ENCODE data around the gene PHEX.
"Not testable (repeated sequence)": the region's sequence is repeated elsewhere in the genome, so short reads cannot be mapped to it uniquely, and the experiment has no call there.

Gene PHEX

DNA sequence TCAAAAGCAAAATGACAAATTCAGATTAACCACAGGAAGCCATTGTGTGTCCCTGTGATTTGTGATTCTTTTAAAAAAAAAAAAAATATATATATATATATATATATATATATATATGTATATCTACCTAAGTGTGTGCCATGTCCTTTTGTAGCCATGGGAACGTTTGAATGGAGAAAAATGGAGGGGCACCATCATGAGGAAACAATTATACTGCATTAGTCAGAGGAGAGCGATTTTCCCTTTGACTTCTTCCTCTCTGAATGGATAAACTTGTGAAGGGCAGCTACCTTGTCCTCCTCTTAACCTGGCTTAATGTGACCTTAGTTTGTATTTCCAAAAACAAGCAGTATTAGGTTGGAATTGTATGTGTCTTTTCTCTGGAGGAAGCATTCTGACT, 217.2 kb downstream of the PHEX start:
- DNase-seq = no peak

GRCh38 chrX:22268706-22269105, 236.6 kb downstream of the PHEX start:
- no peak for DNase-seq

- no peak for DNase-seq
These were observed 240.5 kb downstream of the PHEX start, which contains the start of gene CBLL2 for GRCh38 chrX:22272613-22273012. TSS of gene CBLL2 (plus strand) at chrX:22272913. CDS start at chrX:22272992, 79 bp downstream.

DNA sequence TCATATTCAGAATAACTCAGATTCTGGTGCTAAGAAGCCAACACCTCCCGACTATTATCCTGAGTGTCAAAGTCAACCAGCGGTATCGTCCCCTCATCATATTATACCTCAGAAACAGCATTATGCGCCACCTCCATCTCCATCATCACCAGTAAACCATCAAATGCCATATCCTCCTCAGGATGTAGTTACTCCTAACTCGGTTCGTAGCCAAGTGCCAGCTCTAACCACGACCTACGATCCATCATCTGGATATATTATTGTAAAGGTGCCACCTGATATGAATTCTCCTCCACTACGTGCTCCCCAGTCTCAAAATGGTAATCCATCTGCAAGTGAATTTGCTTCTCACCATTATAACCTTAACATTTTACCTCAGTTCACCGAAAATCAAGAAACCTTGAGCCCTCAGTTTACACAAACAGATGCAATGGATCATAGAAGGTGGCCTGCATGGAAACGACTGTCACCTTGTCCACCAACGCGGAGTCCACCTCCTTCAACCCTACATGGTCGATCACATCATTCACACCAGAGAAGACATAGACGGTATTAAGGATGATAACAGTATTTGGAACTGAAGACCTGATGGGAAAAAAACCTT, 241.7 kb downstream of the PHEX start:
- no peak for DNase-seq

DNA sequence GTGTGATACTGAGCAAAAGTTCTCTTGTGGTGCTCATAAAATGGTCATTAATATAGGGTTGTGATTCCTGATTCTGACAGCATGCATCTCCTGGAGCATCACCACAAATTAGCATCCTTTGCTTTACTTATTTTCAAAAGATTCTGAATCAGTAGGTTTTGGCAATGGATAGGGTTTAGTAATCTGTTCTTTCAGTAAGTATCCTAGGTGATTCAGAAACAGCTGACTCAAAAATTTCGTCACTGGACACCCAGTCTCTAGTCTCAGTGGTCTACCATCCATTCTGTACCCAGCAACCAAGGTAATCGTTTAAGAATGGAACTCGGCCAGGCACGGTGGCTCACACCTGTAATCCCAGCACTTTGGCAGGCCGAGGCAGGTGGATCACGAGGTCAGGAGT, 244.7 kb downstream of the PHEX start:
- no peak for DNase-seq

GRCh38 chrX:22278375-22278774, 246.2 kb downstream of the PHEX start:
- no peak for DNase-seq

- not testable (repeated sequence) for DNase-seq
These were observed 257.1 kb downstream of the PHEX start for GRCh38 chrX:22289209-22289608.

DNA sequence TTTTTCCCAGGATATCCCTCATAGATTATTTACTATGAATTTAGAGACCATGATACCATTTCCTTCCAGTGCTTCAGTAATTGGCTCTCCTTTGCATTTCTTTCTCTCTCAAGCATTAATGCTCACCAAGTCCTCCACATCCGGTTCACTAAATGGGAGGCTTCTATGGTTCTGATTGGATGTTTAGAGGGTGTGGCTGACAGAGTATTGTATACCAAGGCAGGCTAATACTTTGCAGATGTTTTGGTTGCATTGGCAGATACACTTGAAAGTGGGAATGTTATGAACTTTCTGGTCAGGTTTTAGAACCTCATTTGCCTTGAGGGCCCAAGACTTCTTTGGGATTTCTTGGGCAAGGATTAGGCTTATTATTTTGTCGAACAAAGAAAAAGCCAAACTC, 264.7 kb downstream of the PHEX start:
- no peak for DNase-seq

- DNase-seq = no peak
These were observed 268.0 kb downstream of the PHEX start for GRCh38 chrX:22300130-22300529.

Data from T-helper 9 cell (primary cell).